ENCODE measurements around the gene ROMO1.

The ROMO1 gene

GRCh38 chr20:35699127-35699956 is at the start of gene ROMO1, which contains the start of gene NFS1:
ROMO1 (plus strand) TSS chr20:35699405; CDS start chr20:35699633, 228 bp downstream.
NFS1 (minus strand) TSS chr20:35699352; CDS start chr20:35699288, 64 bp downstream.
- peak; percentile 94 for DNase-seq

- no peak for DNase-seq
Observed at GRCh38 chr20:35650632-35651031, 48.6 kb upstream of the ROMO1 start.

- no peak for DNase-seq
Observed at GRCh38 chr20:35651958-35652357, 47.2 kb upstream of the ROMO1 start.

- DNase-seq, result no peak
Observed at GRCh38 chr20:35652641-35653429, 46.4 kb upstream of the ROMO1 start.

GRCh38 chr20:35653430-35653734 is 45.8 kb upstream of the ROMO1 start:
- DNase-seq, result no peak

- DNase-seq, result no peak
Observed at GRCh38 chr20:35653893-35654292, 45.3 kb upstream of the ROMO1 start.

- no peak for DNase-seq
Observed at GRCh38 chr20:35654415-35654814, 44.8 kb upstream of the ROMO1 start.

- DNase-seq, result no peak
Observed at GRCh38 chr20:35657271-35657670, 41.9 kb upstream of the ROMO1 start.

GRCh38 chr20:35660122-35660937 is 38.9 kb upstream of the ROMO1 start:
- DNase-seq, result no peak

GRCh38 chr20:35661053-35661452 is 38.2 kb upstream of the ROMO1 start:
- no peak for DNase-seq

GRCh38 chr20:35661908-35662307 is 37.3 kb upstream of the ROMO1 start:
- no peak for DNase-seq

GRCh38 chr20:35662551-35662950 is 36.7 kb upstream of the ROMO1 start:
- DNase-seq, result no peak

- peak; percentile 68 for DNase-seq
Observed at GRCh38 chr20:35663516-35664465, 35.4 kb upstream of the ROMO1 start.

- DNase-seq, result peak; percentile 96
Observed at GRCh38 chr20:35664466-35665206, 34.6 kb upstream of the ROMO1 start, which contains the start of the genes CPNE1 and RBM12. CPNE1 (minus strand) TSS chr20:35664900; CDS start chr20:35632923, 31,977 bp downstream. RBM12 (minus strand) TSS chr20:35664900; CDS start chr20:35655322, 9,578 bp downstream.

GRCh38 chr20:35665949-35666288 is 33.3 kb upstream of the ROMO1 start:
- DNase-seq, result no peak

- no peak for DNase-seq
Observed at GRCh38 chr20:35669221-35669620, 30.0 kb upstream of the ROMO1 start.

GRCh38 chr20:35669681-35670080 is 29.5 kb upstream of the ROMO1 start:
- no peak for DNase-seq

GRCh38 chr20:35673884-35674283 is 25.3 kb upstream of the ROMO1 start:
- DNase-seq, result no peak

GRCh38 chr20:35674921-35675320 is 24.3 kb upstream of the ROMO1 start:
- no peak for DNase-seq

GRCh38 chr20:35680452-35681183 is 18.6 kb upstream of the ROMO1 start:
- peak; percentile 52 for DNase-seq

Measured in hematopoietic multipotent progenitor cell treated with erythropoietin and hydrocortisone succinate and interleukin-3 and kit ligand, for 6 days (in vitro differentiated cells).